GM23248 (cell line): ENCODE results near the gene MYRIP.
"Not testable (repeated sequence)": the region's sequence is repeated elsewhere in the genome, so short reads cannot be mapped to it uniquely, and the experiment has no call there.

Source experiments
- EZH2 ChIP-seq: fragments of 200-600 bp; sonication (generic); IDR thresholded peaks from 2 replicates; pipeline ENCODE4 v1.6.1; 2018; ENCODE audit warnings: antibody characterized with exemption, mild to moderate bottlenecking; ENCODE audit not compliant: insufficient read depth, poor library complexity, severe bottlenecking
- EZH2phosphoT487 ChIP-seq: fragments of 200-600 bp; sonication (generic); IDR thresholded peaks from 2 replicates; pipeline ENCODE4 v1.6.1; 2018; ENCODE audit warnings: antibody characterized with exemption, moderate library complexity, mild to moderate bottlenecking, low read depth; ENCODE audit not compliant: insufficient read depth

GRCh38 chr3:39766909-39767308 is 42.5 kb upstream of the MYRIP start:
- not testable (repeated sequence) for TF ChIP-seq EZH2, EZH2phosphoT487
